Limb (tissue), 2 donors: ENCODE measurements around the gene LSS.
"Not testable (repeated sequence)": the region's sequence is repeated elsewhere in the genome, so short reads cannot be mapped to it uniquely, and the experiment has no call there.

Source experiments
- DNase-seq, 2 donors: peaks; one replicate each; pipeline ENCODE4 v3.0.0-alpha.2; 2016; ENCODE audit errors: extremely low spot score in 2 of 2

Gene LSS

GRCh38 chr21:46246345-46246744, 17.8 kb upstream of the LSS start:
- DNase-seq: no peak

- DNase-seq: no peak
Observed at GRCh38 chr21:46245213-46245915, 16.8 kb upstream of the LSS start.

- DNase-seq: no peak
Observed at GRCh38 chr21:46244602-46245001, 16.0 kb upstream of the LSS start.

- no peak for DNase-seq
Observed at GRCh38 chr21:46243960-46244361, 15.4 kb upstream of the LSS start.

- no peak for DNase-seq
Observed at GRCh38 chr21:46243325-46243724, 14.8 kb upstream of the LSS start.

- not testable (repeated sequence) for DNase-seq
Observed at GRCh38 chr21:46241577-46241976, 13.0 kb upstream of the LSS start.

- no peak for DNase-seq
Observed at GRCh38 chr21:46239817-46240325, 11.3 kb upstream of the LSS start.

- DNase-seq: no peak
Observed at GRCh38 chr21:46237474-46237873, 8.9 kb upstream of the LSS start.

- peak in 1 of 2 donors; percentile 3 for DNase-seq
Observed at GRCh38 chr21:46234436-46234950, 5.9 kb upstream of the LSS start.

GRCh38 chr21:46229923-46230260, 1.3 kb upstream of the LSS start:
- DNase-seq: no peak

GRCh38 chr21:46229133-46229922, 754 bp upstream of the LSS start:
- DNase-seq: peak in 1 of 2 donors; percentile 10

- peak in 1 of 2 donors; percentile 30 for DNase-seq
Observed at GRCh38 chr21:46227811-46228344, 696 bp downstream of the LSS start.

- DNase-seq: peak in 1 of 2 donors; percentile 25
Observed at GRCh38 chr21:46226920-46227599, 1.5 kb downstream of the LSS start.

GRCh38 chr21:46226146-46226545, 2.4 kb downstream of the LSS start:
- peak in 1 of 2 donors; percentile 14 for DNase-seq

- DNase-seq: not testable (repeated sequence)
Observed at GRCh38 chr21:46223661-46224060, 4.9 kb downstream of the LSS start.

GRCh38 chr21:46223217-46223616, 5.4 kb downstream of the LSS start:
- DNase-seq: peak in 1 of 2 donors; percentile 6

- DNase-seq: peak in 1 of 2 donors; percentile 29
Observed at GRCh38 chr21:46222436-46223116, 6.0 kb downstream of the LSS start.

GRCh38 chr21:46221664-46222435, 6.7 kb downstream of the LSS start:
- DNase-seq: peak in 1 of 2 donors; percentile 21

- no peak for DNase-seq
Observed at GRCh38 chr21:46220847-46221246, 7.7 kb downstream of the LSS start.

- peak in 1 of 2 donors; percentile 6 for DNase-seq
Observed at GRCh38 chr21:46220275-46220810, 8.2 kb downstream of the LSS start.
